SH-SY5Y (cell line): ENCODE measurements around the gene FRMD4A.

Experiments used
- GATA2 ChIP-seq: IDR thresholded peaks from 2 replicates; pipeline ENCODE4 v1.6.1; 2011; ENCODE audit warnings: mild to moderate bottlenecking, low read depth, low read length
- GATA3 ChIP-seq: IDR thresholded peaks from 2 replicates; pipeline ENCODE4 v1.6.1; 2011; ENCODE audit warnings: low read depth, mild to moderate bottlenecking, low read length, moderate library complexity

- TF ChIP-seq GATA2 (no peak), GATA3 (no peak)
These were observed 49.0 kb upstream of the FRMD4A start for GRCh38 chr10:14379556-14380280.
